GM12892 (cell line): ENCODE results near the gene ENDOD1.
A peak's percentile ranks its signal among the peaks of the same experiment; 100 is the strongest.

Experiments
- DNase-seq: peaks from one replicate; pipeline ENCODE4 v3.0.0; 2011; ENCODE audit not compliant: insufficient read length
- FAIRE-seq: peaks from 2 replicates; lab custom pipeline; 2011; peaks lifted over from hg19 to GRCh38; lab: Jason Lieb, UNC
- POLR2A ChIP-seq: IDR thresholded peaks from 2 replicates; pipeline ENCODE4 v1.6.1; 2011; ENCODE audit warnings: low read depth, low read length, control low read depth
- POLR2AphosphoS5 ChIP-seq: IDR thresholded peaks from 2 replicates; pipeline ENCODE4 v1.6.1; 2011; ENCODE audit warnings: low read depth, low read length, control low read depth
- TAF1 ChIP-seq: IDR thresholded peaks from 2 replicates; pipeline ENCODE4 v1.6.1; 2011; ENCODE audit warnings: low read depth, mild to moderate bottlenecking, control low read depth, low read length, borderline replicate concordance

ENDOD1 gene

GRCh38 chr11:95095858-95096587 is 6.4 kb downstream of the ENDOD1 start:
- DNase-seq: no peak
- peak; percentile 76 for FAIRE-seq
- TF ChIP-seq POLR2AphosphoS5 (no peak), TAF1 (no peak), POLR2A (no peak)

GRCh38 chr11:95097209-95097608 is 7.6 kb downstream of the ENDOD1 start:
- FAIRE-seq (no peak), DNase-seq (no peak)

GRCh38 chr11:95098826-95099225 is 9.2 kb downstream of the ENDOD1 start:
- FAIRE-seq: no peak
- TF ChIP-seq POLR2AphosphoS5: no peak
- no peak for DNase-seq

More at GRCh38 chr11:95097209-95097608, 7.6 kb downstream of the ENDOD1 start:
- TF ChIP-seq POLR2AphosphoS5: no peak
- TF ChIP-seq TAF1: no peak

- DNase-seq: no peak
- FAIRE-seq: no peak
- TF ChIP-seq POLR2AphosphoS5 (no peak), TAF1 (no peak), POLR2A (no peak)
These were observed 10.6 kb downstream of the ENDOD1 start for GRCh38 chr11:95100191-95100648.

- DNase-seq (no peak), FAIRE-seq (no peak)
- no peak for TF ChIP-seq POLR2AphosphoS5
- no peak for TF ChIP-seq TAF1
- TF ChIP-seq POLR2A: no peak
These were observed 11.3 kb downstream of the ENDOD1 start for GRCh38 chr11:95100856-95101507.

GRCh38 chr11:95101935-95102334 is 12.3 kb downstream of the ENDOD1 start:
- TF ChIP-seq POLR2A (no peak), TAF1 (no peak), POLR2AphosphoS5 (no peak)
- FAIRE-seq (no peak), DNase-seq (no peak)

- TF ChIP-seq POLR2AphosphoS5 (no peak), TAF1 (no peak), POLR2A (no peak)
These were observed 13.1 kb downstream of the ENDOD1 start for GRCh38 chr11:95102733-95103132.

GRCh38 chr11:95103701-95104100 is 14.1 kb downstream of the ENDOD1 start:
- no peak for FAIRE-seq

More at GRCh38 chr11:95102733-95103132, 13.1 kb downstream of the ENDOD1 start:
- DNase-seq (no peak), FAIRE-seq (peak; percentile 44)

GRCh38 chr11:95104121-95104830 is 14.6 kb downstream of the ENDOD1 start:
- no peak for TF ChIP-seq POLR2AphosphoS5
- DNase-seq (no peak), FAIRE-seq (no peak)

More at GRCh38 chr11:95103701-95104100, 14.1 kb downstream of the ENDOD1 start:
- no peak for TF ChIP-seq POLR2AphosphoS5
- TF ChIP-seq POLR2A: no peak
- TF ChIP-seq TAF1: no peak
- no peak for DNase-seq

GRCh38 chr11:95104856-95105255 is 15.2 kb downstream of the ENDOD1 start:
- FAIRE-seq: no peak
- DNase-seq: no peak
- TF ChIP-seq POLR2AphosphoS5 (no peak), TAF1 (no peak), POLR2A (no peak)

- TF ChIP-seq TAF1: no peak
- TF ChIP-seq POLR2A: no peak
- no peak for TF ChIP-seq POLR2AphosphoS5
- no peak for DNase-seq
- peak; percentile 33 for FAIRE-seq
These were observed 18.5 kb downstream of the ENDOD1 start for GRCh38 chr11:95108159-95108611.
